Cardiac septum (tissue), 1 donor: ENCODE results near the gene CLUH. TPM values are rescaled to one million over a fixed set of nuclear protein-coding genes. Genes with fewer than 3 reads are reported as not detected.

ENCODE experiments used
- DNase-seq: peaks from one replicate; pipeline ENCODE4 v3.0.0-alpha.2; 2020; ENCODE audit warnings: low spot score
- intact Hi-C: fragments of 100-400 bp; cut with DNase I; formaldehyde crosslinking; loops from one replicate; pipeline ENCODE4 v1.14.0; 2022
- long read RNA-seq: library from polyadenylated mRNA; unstranded; transcript quantifications from one replicate; pipeline ENCODE4 v2.0.0, GENCODE V29; 2021
- total RNA-seq: library from RNA; stranded (reverse); fragmentation: NEBNext Ultra II Directional; extraction: Animal tissue kit (Norgen Biotek cat#: 25700); gene quantifications from one replicate; pipeline ENCODE4 v1.2.1, GENCODE V29; 2021
- donor health status: DM: no; HTN: no; CAD: no.

Gene CLUH, protein sequence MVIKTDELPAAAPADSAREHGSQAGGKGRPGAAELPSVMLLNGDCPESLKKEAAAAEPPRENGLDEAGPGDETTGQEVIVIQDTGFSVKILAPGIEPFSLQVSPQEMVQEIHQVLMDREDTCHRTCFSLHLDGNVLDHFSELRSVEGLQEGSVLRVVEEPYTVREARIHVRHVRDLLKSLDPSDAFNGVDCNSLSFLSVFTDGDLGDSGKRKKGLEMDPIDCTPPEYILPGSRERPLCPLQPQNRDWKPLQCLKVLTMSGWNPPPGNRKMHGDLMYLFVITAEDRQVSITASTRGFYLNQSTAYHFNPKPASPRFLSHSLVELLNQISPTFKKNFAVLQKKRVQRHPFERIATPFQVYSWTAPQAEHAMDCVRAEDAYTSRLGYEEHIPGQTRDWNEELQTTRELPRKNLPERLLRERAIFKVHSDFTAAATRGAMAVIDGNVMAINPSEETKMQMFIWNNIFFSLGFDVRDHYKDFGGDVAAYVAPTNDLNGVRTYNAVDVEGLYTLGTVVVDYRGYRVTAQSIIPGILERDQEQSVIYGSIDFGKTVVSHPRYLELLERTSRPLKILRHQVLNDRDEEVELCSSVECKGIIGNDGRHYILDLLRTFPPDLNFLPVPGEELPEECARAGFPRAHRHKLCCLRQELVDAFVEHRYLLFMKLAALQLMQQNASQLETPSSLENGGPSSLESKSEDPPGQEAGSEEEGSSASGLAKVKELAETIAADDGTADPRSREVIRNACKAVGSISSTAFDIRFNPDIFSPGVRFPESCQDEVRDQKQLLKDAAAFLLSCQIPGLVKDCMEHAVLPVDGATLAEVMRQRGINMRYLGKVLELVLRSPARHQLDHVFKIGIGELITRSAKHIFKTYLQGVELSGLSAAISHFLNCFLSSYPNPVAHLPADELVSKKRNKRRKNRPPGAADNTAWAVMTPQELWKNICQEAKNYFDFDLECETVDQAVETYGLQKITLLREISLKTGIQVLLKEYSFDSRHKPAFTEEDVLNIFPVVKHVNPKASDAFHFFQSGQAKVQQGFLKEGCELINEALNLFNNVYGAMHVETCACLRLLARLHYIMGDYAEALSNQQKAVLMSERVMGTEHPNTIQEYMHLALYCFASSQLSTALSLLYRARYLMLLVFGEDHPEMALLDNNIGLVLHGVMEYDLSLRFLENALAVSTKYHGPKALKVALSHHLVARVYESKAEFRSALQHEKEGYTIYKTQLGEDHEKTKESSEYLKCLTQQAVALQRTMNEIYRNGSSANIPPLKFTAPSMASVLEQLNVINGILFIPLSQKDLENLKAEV (N-terminal part only)
- 143 TPM for total RNA-seq
- long read RNA-seq, partial matches to known transcripts, result 197 of 259 reads
- long read RNA-seq, other reads (novel, unspliced or antisense), result 61 of 259 reads

DNA sequence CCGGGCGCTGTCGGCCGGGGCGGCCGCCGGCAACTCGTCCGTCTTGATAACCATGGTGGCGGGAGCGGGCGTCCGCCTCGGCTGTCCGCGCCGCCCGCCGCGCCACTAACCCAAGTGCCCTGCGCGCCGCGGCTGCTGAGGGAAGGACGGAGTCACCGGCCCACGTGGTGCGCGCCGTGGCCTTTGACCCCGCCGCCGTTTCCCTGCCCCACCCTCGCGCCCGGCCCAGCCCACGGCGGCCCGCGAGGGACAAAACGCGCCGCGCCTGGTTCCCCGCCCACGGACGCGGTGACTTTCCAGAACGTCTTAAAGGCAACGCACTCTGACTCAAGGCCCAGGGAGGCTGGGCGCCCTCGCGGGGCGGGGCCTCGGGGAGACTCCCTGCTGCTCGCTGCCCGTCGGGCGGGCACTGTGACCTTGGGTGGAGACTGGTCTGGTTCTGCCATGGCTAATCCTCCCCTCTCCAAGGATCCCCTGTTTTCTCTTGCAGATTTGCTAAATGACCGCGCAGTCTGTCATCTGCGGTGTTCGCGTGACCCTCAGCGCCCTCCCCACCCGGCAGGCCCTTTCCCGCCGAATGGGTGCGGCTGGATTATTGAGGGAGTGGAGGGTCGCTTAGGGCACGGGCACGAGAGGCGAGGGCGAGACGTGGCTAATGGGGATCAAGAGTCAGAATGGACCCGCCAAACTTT is at the start of gene CLUH:
Gene CLUH (minus strand): TSS at position 157 of the 692 bp plus-strand sequence. CDS start 103 bp downstream, at position 54.
- intact Hi-C loops, result loop anchor here (2.0 kb wide), 1 partner anchor 311 kb away; the partner anchor contains the start of gene MNT
- peak; percentile 98 for DNase-seq

DNA sequence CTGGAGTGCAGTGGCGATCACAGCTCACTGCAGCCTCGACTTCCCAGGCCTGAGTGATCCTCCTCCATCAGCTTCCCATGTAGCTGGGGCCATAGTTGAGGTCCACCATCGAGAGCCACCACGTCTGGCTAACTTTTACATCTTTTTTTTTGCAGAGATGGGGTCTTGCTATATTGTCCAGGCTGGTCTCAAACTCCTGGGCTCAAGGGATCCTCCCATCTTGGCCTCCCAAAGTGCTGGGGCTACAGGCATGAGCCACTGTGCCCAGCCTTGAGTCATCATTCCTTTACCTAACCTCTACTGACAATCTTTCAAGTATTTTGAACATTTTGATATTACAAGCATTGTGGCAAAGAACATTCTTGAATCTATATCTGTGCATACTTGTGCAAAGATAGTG is 47.3 kb upstream of the CLUH start:
- DNase-seq, result no peak
- intact Hi-C loops, result no loop called here

DNA sequence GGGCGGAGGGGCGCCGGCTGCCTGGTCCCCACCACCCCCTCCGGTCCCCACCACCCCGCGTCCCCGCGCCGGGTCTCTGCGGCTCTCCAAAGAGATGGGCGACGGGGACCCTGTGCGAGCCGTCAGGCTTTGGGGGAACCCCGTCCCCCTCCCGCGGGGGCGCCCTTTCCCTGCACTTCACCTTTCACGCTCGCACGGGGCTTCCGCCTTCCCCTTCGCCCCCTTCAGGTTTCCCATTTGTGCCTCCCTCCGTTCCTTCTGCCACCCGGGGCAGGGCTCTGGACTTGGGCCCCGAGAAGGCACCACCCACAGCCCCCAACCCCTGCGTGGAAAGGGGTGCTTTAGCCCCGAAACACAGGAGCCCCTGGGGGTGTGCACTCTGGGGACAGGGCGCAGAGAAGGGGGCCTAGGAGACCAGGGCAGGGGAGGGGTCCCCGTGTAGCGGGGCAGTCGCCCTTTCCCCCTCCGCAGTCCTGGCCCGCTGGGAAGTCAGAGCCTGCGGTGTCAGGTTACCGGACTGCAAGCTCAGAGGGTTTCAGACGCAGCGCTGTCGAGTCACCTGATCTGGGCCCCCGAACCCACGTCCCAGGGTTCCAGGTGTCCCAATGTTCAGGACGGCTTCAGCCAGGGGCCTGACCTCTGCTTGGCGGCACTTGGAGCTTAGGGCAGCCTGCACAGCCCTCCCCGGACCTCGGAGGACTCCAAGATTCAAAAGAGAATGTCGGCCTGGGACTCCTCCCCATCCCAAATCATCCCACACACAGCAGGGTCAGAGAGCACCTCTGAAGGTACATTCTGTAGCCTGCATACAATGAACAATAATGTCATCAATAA is 44.5 kb upstream of the CLUH start:
- DNase-seq, result no peak
- intact Hi-C loops, result no loop called here

DNA sequence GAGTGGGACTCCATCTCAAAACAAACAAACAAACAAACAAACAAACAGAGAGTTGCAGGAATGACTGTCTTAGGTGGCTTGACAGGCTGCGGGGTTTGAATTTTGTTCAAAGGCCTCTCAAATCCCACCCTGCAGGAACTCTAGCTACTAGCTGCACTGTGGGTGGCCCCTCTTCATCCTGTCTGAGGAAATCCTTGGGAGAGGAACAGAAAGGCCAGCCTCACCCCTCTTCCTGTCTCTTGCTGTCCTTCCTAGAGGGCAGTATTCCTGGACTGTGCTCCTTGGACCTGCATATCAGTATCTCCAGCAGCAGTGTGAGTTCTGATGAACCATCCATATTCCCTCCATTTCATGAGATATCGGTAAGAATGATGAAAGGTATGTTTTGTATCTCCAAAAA is 39.9 kb upstream of the CLUH start:
- no peak for DNase-seq
- intact Hi-C loops, result no loop called here

DNA sequence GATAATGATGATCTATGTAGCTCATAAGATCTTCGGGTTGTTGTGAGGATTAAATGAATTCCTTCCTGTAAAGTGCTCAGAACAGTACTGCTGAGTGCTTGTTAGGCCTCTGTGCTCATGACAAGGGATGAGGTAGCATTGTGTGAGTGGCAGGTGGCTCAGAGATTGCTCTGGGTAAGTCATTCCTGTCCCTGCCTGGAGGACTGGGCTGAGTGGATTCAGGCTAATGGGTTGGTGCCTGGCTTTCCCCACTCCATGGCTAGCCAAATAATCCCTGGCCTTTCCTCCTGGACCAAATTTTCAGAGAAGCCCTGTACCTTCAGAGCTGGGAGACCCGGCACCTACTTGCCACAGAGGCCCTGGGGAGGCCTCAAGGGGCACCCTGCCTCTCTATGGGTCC is 39.2 kb upstream of the CLUH start:
- intact Hi-C loops, result no loop called here
- no peak for DNase-seq

DNA sequence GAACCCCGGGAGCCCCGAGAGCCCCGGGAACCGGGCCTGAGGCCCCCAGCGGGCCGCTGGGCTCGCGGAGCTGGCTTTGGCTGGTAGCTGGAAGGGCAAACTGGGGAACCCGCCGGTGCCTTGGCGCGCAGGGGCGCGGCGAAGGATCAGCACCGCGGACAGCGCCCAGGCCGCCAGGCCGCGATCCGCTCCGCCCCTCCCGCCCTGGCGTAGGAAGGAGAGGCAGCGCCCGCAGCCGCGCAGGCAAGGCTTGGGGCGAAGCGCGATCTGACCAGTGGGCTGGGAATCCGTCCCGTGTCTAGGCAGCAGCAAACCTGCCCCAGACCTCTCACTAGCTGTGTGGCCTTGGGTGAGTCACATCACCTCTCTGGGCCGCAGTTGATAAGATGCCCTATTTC is 38.2 kb upstream of the CLUH start:
- peak; percentile 79 for DNase-seq
- intact Hi-C loops, result no loop called here

DNA sequence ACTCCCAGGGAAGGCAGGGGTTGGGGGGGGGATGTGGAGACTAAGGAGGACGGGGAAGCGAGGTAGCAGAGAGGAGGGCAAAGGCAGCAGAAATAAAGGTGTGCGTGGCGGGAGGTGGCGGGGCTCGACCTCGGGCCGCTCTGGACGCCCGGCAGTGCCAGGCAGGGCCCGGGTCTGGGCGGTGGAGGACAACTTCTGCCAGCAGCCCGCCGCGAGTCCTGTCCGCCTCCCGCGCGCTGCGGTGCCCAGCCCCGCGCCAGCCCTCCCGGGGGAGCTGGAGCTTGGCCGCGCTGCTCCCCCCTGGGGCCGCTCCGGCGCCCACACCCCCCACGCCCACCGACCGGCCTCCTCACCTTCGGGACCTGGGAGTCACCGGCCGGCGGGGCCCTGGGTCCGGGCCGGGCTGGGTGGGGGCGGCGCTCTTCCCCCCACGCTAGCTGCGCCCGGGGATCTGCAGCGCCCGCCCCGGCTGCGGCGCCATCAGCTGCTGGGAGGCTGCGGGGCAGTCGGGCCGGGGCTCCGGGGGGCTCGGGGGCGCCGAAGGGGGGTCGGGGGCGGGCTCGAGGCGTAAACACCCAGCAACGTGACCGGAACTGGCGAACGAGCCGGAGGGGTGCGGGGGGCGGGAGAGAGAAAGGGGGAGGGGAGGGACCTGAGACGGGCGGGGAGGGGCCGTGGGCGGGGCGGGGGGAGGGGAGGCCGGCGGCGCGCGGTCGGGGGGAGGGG is 37.7 kb upstream of the CLUH start, which contains the start of gene CCDC92B:
Gene CCDC92B (minus strand): TSS at position 595 of the 726 bp plus-strand sequence. CDS start 14,507 bp downstream, outside the sequence.
- DNase-seq, result no peak
- intact Hi-C loops, result no loop called here

DNA sequence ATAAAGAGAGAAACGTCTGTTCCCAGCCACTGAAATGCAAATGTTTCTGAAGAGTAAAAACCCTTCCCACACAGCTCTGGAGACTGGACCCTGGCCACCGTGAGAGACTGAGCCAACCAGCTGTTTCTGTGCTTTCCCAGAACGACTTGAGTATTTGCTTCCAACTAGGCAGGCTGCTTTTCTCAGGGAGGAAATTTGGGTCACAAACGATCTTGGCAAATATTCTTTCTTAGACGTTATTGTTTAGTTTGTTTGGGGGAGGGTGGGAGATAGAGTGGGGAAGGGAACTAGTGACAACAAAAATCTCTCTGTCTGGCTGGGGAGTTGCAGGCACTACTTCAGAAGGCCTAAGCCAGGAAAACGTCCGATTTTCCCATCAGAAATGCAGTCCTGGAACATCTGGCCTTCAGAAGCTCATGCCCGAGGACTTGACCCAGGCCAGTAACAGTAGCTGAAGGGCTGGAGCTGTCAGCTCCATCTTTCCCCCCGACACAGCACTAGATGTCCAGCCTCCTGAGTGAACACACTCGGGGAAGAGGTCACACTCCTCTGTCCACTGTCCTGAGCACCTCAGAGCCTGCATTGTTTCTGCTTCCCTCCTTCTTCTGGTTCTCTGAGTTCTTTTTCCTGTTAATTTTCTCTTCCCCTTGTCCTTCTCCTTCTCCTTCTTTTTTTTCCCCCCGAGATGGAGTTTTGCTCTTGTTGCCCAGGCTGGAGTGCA is 33.9 kb upstream of the CLUH start:
- DNase-seq, result no peak
- intact Hi-C loops, result no loop called here

DNA sequence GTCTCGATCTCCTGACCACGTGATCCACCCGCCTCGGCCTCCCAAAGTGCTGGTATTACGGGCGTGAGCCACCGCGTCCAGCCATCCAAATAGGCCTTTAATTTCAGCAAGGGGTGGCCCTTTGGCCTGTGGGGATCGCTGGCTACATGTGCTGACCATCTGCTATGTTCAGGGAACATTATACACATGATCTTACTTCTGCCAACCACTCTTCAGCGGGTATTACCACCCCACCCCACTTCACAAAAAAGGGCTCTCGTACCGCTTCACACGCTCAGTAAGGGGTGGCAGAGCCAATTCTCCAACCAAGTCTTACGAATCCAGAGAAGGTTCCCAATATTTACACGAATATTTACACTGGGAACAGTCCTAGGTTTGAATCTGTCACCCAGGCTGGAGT is 26.1 kb upstream of the CLUH start:
- intact Hi-C loops, result no loop called here
- no peak for DNase-seq

DNA sequence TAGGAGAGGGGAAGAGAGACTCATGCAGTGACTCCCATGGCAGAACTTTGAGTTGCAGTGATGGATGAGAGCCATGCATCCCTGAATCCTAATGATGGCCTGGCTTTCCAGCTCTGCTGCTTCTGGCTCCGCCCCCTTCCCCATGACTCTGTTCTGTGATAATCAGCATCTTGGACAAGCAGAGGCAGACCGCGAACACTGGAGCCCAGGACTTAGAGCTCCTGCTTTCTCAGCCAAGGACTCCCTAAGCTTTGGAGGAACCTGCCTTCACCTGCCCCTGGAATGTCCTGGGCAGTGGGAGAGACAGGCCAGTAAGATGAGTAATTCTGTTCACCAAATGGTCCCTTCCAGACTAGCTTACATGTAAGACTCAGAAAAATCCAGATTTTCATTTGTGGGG is 25.4 kb upstream of the CLUH start:
- intact Hi-C loops, result no loop called here
- DNase-seq, result no peak

DNA sequence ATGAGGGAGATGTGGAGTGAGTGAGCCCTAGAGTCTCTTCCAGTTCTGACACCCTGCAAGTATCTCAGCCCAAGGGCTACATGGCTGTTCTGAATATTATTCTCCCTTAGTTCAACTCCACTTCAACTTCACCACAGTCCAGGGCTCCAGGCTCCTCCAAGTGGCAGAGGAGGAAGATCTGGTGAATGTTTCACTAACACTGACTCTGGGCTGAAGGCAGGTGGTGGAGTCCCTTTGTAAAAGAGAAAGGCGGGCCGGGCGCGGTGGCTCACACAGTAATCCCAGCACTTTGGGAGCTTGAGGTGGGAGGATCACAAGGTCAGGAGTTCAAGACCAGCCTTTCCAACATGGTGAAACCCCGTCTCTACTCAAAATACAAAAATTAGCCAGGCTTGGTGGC is 24.3 kb upstream of the CLUH start:
- intact Hi-C loops, result no loop called here

DNA sequence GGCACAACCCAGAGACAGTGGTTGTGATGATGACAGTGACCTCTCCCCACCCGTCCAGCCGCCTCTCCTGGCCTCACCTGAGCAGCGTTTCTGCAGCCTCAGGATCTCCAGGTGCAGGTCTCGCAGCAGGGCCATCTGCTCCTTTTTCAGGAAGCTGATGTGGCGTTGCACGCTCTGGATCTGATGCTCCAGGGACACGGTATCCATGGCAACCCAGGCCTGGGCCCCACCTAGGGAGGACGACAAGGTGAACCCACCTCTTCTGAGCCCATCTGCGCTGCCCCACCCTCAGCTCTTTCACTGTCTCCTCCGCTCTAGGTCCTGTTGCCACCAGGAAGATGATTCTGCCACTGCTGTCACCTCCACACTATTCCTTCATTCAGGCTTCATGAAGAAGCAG is 23.4 kb upstream of the CLUH start:
- DNase-seq, result no peak
- intact Hi-C loops, result no loop called here

More for the DNA sequence above, 24.3 kb upstream of the CLUH start:
- no peak for DNase-seq

DNA sequence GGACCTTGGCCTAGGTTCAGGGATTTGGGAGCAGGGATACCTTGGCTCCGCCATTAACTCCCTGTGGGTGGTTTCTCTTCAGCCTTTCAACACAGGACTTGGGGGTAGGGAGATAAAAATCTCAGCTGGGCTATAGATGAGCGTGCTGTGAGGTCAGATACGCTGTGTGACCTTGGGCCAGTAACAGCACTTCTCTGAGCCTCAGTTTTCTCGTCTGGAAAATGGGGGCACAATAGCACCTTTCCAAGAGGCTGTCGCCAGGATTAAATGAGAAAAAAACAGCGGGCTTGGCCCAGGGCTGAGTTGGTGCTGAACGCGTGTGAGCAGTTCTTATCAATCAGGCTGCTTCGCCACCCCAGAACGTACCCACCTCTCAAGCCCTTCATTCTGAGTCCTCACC is 20.2 kb upstream of the CLUH start:
- intact Hi-C loops, result no loop called here
- no peak for DNase-seq

DNA sequence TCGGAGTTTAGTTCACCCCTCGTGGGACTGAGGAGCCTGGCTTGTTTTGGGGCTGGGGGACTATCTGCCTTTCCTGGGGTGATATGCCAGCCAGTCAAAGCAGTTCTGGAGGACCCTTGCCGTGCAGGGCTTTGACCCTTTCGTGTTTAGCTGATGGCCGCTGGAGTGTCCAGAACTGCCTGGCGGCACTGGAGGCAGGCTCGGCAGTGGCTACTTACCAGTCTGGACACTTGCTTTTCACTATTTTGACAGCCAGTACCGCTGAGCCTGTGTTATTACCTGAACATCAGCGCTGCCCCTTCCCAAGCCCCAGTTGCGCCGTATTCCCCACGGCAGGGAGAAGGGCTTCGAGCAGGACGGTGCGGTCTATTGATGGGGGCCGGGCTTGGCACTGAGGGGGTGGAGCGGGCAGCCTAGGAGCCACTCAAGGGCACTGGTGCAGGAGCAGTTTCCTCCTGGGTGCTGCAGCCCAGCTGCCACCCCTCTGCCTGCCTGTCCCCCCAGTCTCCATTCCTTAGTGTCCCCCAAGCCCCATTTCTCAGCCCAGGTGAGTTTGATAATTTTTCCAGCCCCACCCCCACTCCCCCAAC is 19.3 kb upstream of the CLUH start:
- no peak for DNase-seq

DNA sequence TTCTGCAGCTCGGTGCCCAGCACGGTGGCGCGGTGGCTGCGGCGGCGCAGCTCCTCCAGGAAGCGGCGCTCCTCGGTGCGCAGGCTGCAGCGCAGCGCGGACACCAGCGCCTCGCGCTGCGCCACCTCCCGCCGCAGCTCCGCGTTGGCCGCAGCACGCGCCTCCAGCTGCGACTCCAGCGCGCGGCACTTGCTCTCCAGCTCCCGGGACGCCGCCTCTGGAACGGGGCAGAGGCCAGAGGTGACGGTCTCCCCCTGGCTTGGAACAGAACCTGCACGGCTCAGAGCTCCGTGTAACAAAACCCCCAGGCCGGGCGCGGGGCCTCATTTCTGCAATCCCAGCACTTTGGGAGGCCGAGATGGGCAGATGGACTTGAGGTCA is 13.2 kb upstream of the CLUH start:
- intact Hi-C loops, result no loop called here
- DNase-seq, result no peak

More for the DNA sequence above, 19.3 kb upstream of the CLUH start:
- intact Hi-C loops, result no loop called here

DNA sequence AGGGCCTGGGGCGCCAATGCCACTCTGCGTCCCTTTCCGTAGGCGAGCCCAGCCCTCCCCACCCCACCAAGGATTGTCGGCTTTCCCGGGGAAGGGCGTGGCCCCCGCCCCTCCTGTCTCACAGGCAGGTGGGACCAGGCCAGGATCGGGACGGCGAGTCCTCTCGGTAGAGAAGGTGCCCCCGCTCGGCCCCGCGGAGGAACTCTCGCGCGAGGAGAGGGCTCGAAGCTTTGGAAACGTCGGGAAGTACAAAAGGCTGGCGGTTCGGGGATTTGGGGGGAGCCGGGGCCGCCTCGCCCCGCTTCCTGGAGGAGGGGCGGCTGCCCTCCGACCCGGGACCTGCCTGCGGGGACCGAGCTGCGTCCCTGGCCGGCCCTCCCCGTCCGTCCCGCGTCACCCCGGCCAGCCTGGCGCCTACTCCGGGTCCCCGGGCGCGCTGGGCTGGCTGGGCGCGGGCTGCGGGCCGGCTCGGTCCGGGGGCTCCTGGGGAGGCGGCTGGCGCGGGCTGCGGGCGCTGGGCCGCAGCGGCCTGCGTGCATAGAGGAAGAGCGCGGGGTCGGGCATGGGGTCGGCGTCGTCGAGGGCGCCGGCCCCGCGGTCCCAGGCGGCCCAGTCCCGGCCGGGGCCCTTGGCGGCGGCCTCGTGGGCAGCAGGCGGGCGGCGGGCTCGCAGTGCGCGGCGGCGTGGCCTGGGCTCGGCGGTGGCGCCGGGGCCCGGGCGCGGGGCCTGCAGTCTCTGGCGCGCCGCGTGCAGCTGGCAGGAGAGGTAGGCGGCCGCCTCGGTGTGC is 12.6 kb upstream of the CLUH start:
- DNase-seq, result no peak
- intact Hi-C loops, result no loop called here
